ENCODE data around the gene NAA10.

GRCh38 chrX:153903238-153903980, 31.4 kb downstream of the NAA10 start:
- TF ChIP-seq POLR2A (IDR thresholded peaks at IDR 0.05) (no peak), CTCF (IDR thresholded peaks at IDR 0.05) (no peak)

Data from body of pancreas (tissue), 4 donors.